HG03442 (cell line): Measurements from ENCODE around the gene TBC1D19.
A peak's percentile ranks its signal among the peaks of the same experiment; 100 is the strongest.

Source experiments
- ATAC-seq: cut with Tn5 transposase; IDR thresholded peaks from one replicate; pipeline ENCODE4 v1.9.1; 2021; ENCODE audit warnings: mild to moderate bottlenecking, moderate library complexity; ENCODE audit not compliant: unreplicated experiment

Gene TBC1D19

GRCh38 chr4:26729027-26729426 lies 145.1 kb downstream of the TBC1D19 start:
- ATAC-seq: no peak

DNA sequence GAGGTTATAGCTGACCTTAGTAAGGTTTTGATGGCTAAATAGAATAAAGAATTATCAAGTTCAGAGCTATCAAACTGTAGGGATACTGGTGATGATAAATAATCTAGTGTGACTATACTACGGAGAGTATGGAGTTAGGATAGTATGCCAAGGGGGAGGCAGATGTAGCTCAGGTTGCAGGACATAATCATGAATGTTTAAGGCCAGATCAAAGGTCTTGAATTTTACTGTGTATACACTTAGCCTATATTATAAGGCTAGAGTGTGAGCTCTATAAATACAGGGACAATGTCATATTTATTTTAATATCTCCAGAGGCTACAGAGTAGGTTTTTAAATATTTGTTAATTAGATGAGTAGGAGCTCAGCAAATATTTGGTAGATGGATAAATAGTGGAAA lies 145.7 kb downstream of the TBC1D19 start:
- ATAC-seq: no peak

- ATAC-seq: peak; percentile 94
These were observed 147.6 kb downstream of the TBC1D19 start for GRCh38 chr4:26731351-26732035.

- no peak for ATAC-seq
These were observed 148.5 kb downstream of the TBC1D19 start for GRCh38 chr4:26732356-26732755.

DNA sequence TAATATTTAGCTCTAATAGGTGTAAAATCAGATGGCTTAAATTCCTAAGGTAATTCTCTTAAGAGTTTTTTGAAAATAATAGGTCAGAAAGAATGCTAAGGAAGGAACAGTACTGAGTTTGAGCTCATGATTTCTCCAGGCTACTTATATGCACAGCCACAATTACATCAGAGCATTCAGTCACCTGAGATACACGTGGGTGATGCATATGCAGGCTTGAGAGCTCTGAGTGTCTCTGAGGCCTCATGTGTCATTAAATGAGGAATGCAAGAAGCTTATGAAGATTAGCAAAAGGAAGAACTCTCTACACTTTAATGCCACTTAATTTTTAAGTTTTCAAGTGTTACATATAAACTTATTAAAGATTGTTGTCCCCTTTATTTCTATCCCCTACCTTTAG lies 152.7 kb downstream of the TBC1D19 start:
- no peak for ATAC-seq

- no peak for ATAC-seq
These were observed 153.5 kb downstream of the TBC1D19 start for GRCh38 chr4:26737385-26737784.

DNA sequence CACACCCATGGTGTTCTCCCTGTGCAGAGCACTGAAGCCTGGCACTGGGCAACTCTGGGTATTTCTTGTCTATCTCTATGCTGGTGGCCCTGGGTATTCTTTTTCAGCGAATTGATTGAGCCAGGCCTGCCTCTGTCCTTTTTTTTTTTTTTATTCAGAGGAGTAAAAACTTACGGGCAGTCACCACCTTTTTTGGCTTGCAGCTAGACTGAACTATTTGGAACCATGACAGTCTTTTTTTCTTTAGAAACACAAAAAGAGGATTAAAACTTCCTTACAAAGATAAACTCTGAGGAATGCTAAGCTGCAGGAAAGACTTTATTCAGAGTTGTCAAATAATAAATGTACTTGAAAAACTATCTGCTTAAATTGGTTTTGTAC lies 157.6 kb downstream of the TBC1D19 start:
- no peak for ATAC-seq

GRCh38 chr4:26746802-26747213 lies 162.9 kb downstream of the TBC1D19 start:
- ATAC-seq: peak; percentile 100

- ATAC-seq: no peak
These were observed 164.9 kb downstream of the TBC1D19 start for GRCh38 chr4:26748811-26749210.

DNA sequence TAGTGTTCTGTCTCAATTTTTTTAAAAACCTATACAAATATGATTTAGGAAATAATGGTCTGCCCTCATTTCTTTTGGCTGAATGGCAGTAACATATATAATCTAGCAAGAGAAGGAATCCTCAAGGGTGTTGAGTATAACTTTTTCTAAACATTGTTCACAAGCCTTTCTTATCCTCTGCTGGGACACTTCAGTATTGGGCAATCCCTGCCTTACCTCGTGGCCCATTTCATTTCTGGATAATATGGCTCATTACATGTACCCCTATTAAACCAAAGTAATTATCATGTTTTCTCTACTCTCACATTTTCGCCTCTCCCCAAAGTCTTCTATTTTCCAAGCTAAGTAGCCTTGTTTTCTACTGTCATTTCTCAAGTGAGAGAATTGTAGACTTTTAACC lies 166.0 kb downstream of the TBC1D19 start:
- ATAC-seq: no peak

DNA sequence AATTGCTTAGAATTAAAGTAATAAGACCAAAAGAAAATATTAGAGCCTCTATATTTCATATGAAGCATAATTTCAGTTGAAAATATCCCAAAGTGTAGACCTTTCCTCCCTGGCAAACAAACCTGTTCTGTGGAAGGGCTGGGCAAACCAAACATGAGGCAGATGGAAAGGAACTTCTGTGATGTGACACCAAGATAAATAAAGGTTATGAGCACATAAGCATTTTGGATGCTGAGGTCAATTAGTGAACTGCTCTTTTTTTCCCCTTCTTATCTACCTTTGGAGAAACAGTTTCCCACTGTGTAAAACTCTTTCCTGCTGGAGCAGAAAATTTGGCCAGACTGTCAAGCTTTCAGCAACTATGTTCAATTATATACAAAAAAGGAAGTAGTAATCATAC lies 167.1 kb downstream of the TBC1D19 start:
- ATAC-seq: no peak

GRCh38 chr4:26751838-26752237 lies 168.0 kb downstream of the TBC1D19 start:
- ATAC-seq: peak; percentile 96

- ATAC-seq: no peak
These were observed 169.3 kb downstream of the TBC1D19 start for GRCh38 chr4:26753187-26753586.

- ATAC-seq: no peak
These were observed 169.7 kb downstream of the TBC1D19 start for GRCh38 chr4:26753617-26754016.

GRCh38 chr4:26757751-26758150 lies 173.9 kb downstream of the TBC1D19 start:
- ATAC-seq: no peak

DNA sequence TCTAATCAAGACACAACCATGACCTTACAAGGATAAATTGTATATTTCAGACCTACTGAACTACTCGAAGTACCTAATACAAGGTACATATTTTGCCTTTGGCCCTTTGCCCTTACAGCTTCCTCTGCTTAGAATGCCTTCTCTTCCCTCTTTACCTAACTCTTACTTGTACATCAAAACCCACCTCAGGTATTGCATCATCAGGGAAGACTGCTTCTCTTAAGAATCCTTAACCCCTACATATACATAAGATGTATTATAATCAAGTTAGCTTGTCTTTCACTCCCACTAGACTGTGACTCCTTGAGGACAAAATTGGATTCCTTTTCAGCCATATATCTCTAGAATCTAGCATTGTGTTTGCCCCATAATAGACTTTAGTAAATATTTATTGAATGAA lies 175.0 kb downstream of the TBC1D19 start:
- ATAC-seq: no peak

- no peak for ATAC-seq
These were observed 178.8 kb downstream of the TBC1D19 start for GRCh38 chr4:26762650-26763049.

GRCh38 chr4:26763063-26763462 lies 179.2 kb downstream of the TBC1D19 start:
- no peak for ATAC-seq

DNA sequence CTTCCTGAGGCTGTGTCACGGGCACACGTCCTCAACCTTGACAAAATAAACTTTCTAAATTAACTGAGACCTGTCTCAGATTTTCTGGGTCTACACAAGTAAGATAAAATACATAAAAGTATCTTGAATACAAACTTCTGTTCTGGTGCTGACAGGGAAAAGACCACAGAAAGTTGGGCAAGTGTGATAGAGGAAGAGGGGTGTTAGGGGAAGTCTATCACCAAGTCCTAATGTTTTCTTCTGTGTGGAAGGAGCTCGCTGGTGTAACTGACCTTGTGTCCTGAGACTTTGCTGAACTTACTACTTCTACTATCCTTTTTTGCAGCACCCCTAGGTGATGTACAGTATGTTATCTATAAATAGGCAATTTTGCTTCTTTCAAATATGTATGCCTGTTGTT lies 179.8 kb downstream of the TBC1D19 start:
- no peak for ATAC-seq

- ATAC-seq: no peak
These were observed 180.3 kb downstream of the TBC1D19 start for GRCh38 chr4:26764231-26764630.

GRCh38 chr4:26765515-26765914 lies 181.6 kb downstream of the TBC1D19 start:
- ATAC-seq: no peak

- no peak for ATAC-seq
These were observed 182.3 kb downstream of the TBC1D19 start for GRCh38 chr4:26766141-26766540.
